GM12878 (cell line): ENCODE measurements around the gene PHF1.

ENCODE experiments used
- CHD2 ChIP-seq: IDR thresholded peaks from 2 replicates; pipeline ENCODE4 v1.6.1; 2011; ENCODE audit warnings: low read depth, low read length, improper control_type of control experiment, borderline replicate concordance
- EP300 ChIP-seq, 2 experiments: fragments of 150-350 bp in 1 of 2; IDR thresholded peaks; 2 replicates each; pipeline ENCODE4 v1.6.1; 2011 to 2012; ENCODE audit warnings: low read depth in 2 of 2, low read length in 2 of 2, borderline replicate concordance in 1 of 2, improper control_type of control experiment in 1 of 2, inconsistent platforms in 1 of 2; ENCODE audit not compliant: control insufficient read depth in 1 of 2
- EZH2 ChIP-seq: IDR thresholded peaks from 2 replicates; pipeline ENCODE4 v1.6.1; 2012; ENCODE audit warnings: low read depth, mild to moderate bottlenecking, control low read depth, inconsistent platforms, low read length, borderline replicate concordance; ENCODE audit not compliant: control insufficient read depth
- MYC ChIP-seq: IDR thresholded peaks from 2 replicates; pipeline ENCODE4 v1.6.1; 2011; ENCODE audit warnings: mild to moderate bottlenecking, low read length, moderate library complexity, inconsistent platforms; ENCODE audit not compliant: insufficient read depth, insufficient replicate concordance, insufficient read length, severe bottlenecking
- POLR2AphosphoS5 ChIP-seq: IDR thresholded peaks from 2 replicates; pipeline ENCODE4 v1.6.1; 2011; ENCODE audit warnings: mild to moderate bottlenecking, low read length, inconsistent platforms

DNA sequence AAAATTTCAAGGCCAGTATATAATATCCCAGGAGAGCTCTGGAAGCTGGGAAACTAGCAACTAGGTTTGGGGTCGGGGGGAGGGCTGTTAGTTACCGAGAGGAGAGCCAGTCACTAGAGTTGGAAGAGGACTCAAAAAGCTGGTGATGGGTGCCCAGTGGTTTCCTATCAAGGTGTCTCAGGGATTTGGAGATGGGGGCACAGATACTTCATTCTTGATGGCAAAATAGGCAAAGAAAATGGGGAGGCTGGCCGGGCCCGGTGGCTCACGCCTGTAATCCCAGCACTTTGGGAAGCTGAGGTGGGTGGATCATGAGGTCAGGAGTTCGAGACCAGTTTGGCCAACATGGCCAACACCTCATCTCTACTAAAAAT, 805 bp downstream of the PHF1 start:
- TF ChIP-seq EP300 (IDR thresholded peaks at IDR 0.05; ENCODE audit: borderline replicate concordance in 1 of 2, control insufficient read depth in 1 of 2, low read depth in 2 of 2, low read length in 2 of 2) (no peak), MYC (no peak), EZH2 (no peak), POLR2AphosphoS5 (no peak), CHD2 (no peak)
